Kidney epithelial cell (primary cell): Measurements from ENCODE around the gene PUS10. TPM values are rescaled to one million over a fixed set of nuclear protein-coding genes. Genes with fewer than 3 reads are reported as not detected.
"Not testable (repeated sequence)": the region's sequence is repeated elsewhere in the genome, so short reads cannot be mapped to it uniquely, and the experiment has no call there.

ENCODE experiments used
- DNase-seq: peaks from one replicate; pipeline ENCODE4 v3.0.0-alpha.2; 2010; ENCODE audit warnings: low read depth
- H3K27me3 ChIP-seq: 2 replicates; pipeline ENCODE4 v1.6.0; 2011; ENCODE audit warnings: low read length; ENCODE audit not compliant: control insufficient read depth, insufficient read depth
- H3K36me3 ChIP-seq: 2 replicates; pipeline ENCODE4 v1.5.1; 2011; ENCODE audit warnings: low read length; ENCODE audit not compliant: control insufficient read depth, insufficient read depth
- H3K4me3 ChIP-seq: 2 replicates; pipeline ENCODE4 v1.5.1; 2011; ENCODE audit warnings: low read depth, mild to moderate bottlenecking, control low read depth, low read length
- total RNA-seq: library from RNA; depleted of rRNA; stranded (reverse); fragments of >200 nt; gene quantifications from 2 replicates; pipeline ENCODE4 v1.2.3, GENCODE V29; 2015
- TF ChIP-seq, protein P1 (sequence below): IDR thresholded peaks from 2 replicates; pipeline ENCODE4 v1.5.1; 2011; ENCODE audit warnings: mild to moderate bottlenecking, moderate library complexity, low read length, control low read depth, inconsistent platforms; ENCODE audit not compliant: insufficient read depth, poor library complexity, severe bottlenecking

PUS10 gene
- total RNA-seq, 1 donor from 2014 or later = 8.9 TPM

DNA sequence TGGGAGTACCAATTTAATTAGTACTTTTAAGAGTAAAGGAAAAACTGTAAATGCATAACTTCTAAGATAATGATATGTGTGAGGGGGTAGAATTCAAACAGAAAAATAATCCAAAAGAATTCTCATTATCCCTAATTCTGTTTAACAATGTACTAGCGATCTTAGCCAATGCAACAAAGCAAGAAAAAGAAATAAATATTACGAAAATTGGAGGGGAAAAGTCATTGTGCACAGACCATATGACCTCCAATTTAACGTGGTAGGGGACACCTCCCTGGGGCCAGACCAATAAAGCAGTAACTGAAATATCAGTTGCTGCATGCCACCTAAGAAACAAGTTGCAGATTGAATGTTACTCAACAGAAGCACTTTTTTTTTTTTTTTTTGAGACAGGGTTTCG lies 26.4 kb downstream of the PUS10 start:
- Histone ChIP-seq H3K4me3 (no peak overlapping the region), H3K36me3 (no peaks in the 10 kb centered on the region), H3K27me3 (no peaks in the 10 kb centered on the region)
- TF ChIP-seq, protein P1, sequence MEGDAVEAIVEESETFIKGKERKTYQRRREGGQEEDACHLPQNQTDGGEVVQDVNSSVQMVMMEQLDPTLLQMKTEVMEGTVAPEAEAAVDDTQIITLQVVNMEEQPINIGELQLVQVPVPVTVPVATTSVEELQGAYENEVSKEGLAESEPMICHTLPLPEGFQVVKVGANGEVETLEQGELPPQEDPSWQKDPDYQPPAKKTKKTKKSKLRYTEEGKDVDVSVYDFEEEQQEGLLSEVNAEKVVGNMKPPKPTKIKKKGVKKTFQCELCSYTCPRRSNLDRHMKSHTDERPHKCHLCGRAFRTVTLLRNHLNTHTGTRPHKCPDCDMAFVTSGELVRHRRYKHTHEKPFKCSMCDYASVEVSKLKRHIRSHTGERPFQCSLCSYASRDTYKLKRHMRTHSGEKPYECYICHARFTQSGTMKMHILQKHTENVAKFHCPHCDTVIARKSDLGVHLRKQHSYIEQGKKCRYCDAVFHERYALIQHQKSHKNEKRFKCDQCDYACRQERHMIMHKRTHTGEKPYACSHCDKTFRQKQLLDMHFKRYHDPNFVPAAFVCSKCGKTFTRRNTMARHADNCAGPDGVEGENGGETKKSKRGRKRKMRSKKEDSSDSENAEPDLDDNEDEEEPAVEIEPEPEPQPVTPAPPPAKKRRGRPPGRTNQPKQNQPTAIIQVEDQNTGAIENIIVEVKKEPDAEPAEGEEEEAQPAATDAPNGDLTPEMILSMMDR = no peak
- DNase-seq = no peak

DNA sequence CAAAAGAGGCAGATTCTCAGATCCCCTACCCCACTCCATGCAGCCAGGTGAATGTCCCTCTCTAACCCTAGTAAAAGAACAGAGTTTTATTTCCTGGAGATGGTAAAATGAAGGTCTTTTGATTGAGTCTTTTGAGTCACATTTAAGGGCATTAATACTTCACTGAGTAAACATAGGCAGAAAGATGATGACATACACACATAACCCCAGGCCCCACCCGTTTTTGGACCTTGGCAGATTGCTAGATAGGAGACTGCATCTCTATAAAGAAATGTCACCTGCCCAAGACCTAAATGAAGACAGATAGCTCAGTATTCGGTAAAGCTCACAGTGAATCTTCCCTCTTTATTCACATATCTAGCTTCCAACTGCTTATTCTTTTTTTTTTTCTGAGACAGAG lies 28.8 kb downstream of the PUS10 start:
- TF ChIP-seq, protein P1 = no peak
- no peaks in the 10 kb centered on the region for H3K36me3 ChIP-seq
- no peak overlapping the region for H3K4me3 ChIP-seq
- no peak for DNase-seq
- no peaks in the 10 kb centered on the region for H3K27me3 ChIP-seq

DNA sequence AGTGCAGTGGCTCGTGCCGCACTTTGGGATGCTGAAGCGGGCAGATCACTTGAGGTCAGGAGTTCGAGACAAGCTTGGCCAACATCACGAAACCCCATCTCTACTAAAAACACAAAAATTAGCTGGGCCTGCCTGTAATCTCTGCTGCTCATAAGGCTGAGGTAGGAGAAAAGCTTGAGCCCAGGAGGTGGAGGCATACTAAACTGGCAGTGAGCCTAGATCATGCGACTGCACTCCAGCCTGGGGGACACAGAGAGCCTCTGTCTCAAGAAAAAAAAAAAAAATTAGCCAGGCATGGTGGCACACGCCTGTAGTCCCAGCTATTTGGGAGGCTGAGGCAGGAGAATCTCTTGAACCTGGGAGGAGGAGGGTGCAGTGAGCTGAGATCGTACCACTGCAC lies 30.4 kb downstream of the PUS10 start:
- H3K4me3 ChIP-seq, H3K36me3 ChIP-seq, DNase-seq, H3K27me3 ChIP-seq: not testable (repeated sequence)

DNA sequence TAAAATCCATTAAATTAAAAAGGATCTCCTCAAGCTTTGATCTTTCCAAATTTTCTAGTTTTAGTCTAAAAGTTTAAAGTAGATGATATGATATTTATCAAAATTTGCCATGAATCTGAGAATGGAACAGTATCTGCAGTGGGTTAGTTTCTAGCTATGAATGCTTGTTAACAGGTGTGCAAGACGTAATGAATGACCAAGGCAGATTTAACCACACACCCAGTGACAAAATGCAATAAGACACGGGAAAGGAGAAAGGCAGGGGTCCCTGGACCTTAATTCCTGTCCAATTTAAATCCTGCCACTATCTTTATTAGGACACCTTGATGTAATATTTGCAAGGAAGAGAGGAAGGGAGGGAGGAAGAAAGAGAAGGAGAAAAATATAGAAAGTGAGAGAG lies 31.0 kb downstream of the PUS10 start:
- no peak for DNase-seq
- H3K27me3 ChIP-seq = no peaks in the 10 kb centered on the region
- no peaks in the 10 kb centered on the region for H3K36me3 ChIP-seq
- no peak overlapping the region for H3K4me3 ChIP-seq
- TF ChIP-seq, protein P1 = no peak

DNA sequence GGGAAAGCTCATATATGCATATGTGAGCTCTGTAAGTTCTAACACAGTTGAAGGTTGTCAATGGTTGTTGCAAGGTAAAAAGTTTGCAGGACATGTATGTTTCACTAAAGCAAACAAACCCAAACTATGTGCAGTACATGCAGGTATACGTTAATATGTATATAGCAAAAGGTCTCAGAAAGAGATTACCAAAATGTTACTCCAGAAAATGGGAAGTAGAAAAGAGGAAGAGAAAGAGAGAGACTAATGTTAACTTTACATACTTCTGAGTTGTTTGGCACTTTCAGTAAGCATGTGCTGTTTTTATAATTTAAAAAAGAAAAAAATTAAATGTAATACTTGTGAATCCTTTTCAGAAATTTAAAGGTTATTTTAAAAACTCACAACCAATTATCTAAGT lies 33.3 kb downstream of the PUS10 start:
- Histone ChIP-seq H3K27me3 (no peaks in the 10 kb centered on the region), H3K36me3 (no peaks in the 10 kb centered on the region), H3K4me3 (no peak overlapping the region)
- TF ChIP-seq, protein P1 = no peak
- no peak for DNase-seq

DNA sequence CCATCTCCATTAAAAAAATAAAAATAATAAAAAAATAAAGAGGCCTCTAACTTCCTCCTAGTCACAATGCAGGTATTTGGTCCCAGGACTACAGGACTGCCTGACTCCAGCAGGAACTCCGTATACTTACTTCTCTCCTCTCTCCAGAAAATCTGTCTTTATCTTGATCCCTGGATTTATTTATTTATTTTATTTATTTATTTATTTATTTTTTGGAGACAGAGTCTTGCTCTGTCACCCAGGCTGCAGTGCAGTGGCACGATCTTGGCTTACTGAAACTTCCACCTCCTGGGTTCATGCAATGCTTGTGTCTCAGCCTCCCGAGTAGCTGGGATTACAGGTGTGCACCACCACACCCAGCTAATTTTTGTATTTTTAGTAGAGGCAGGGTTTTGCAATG lies 36.0 kb downstream of the PUS10 start:
- DNase-seq, H3K36me3 ChIP-seq, H3K4me3 ChIP-seq, H3K27me3 ChIP-seq: not testable (repeated sequence)

DNA sequence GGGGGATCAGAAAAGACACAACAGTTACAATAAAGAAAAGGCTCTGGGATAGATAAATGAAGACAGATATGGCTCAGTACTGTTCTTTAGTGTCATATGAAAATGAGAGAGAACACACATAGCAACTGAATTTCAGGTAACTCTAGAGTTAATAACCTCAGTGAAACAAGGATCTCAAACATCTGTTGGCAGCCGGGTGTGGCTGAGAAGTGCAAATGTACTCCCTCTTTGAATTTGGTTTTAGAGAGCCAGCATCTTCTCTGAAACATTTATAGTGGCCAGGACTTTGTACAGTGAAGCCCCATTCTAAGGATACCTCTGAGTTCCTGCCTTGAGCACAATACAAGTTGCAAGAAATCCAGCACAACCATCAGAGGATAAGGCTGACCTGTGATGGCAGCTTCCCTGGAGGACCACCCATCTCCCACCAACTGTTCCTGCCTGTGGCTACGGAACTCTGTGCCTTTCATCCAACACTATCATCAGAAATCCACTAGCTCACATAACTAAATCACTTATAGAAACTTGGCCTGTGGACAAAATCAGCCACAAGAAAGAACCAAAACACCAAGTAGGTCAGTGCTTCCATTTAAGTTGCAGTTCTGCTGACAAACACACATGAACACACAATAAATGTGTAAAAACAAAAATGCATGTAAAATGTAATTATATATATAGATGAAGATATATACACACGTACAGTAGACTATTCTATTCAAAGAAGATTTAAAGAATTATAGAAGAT lies 37.8 kb downstream of the PUS10 start:
- Histone ChIP-seq H3K36me3 (no peaks in the 10 kb centered on the region), H3K27me3 (no peaks in the 10 kb centered on the region), H3K4me3 (no peak overlapping the region)
- no peak for DNase-seq
- TF ChIP-seq, protein P1 = no peak
